K562 (cell line): Measurements from ENCODE around the gene DAP. TPM values are rescaled to one million over a fixed set of nuclear protein-coding genes. Genes with fewer than 3 reads are reported as not detected.

ENCODE experiments used
- ATAC-seq: fragments of 200-7000 bp; cut with Tn5 transposase; 3 replicates; pipeline ENCODE4 v1.9.1; 2020; ENCODE audit warnings: moderate library complexity
- BruUV-seq: library from RNA; stranded (reverse); fragments of 400-500 nt; replicated peaks from 2 replicates; lab custom pipeline; 2021; lab: Mats Ljungman, UMichigan
- CTCF ChIA-PET: fragments of 300-600 bp; formaldehyde crosslinking; extraction: SDS; loops from one replicate; lab custom pipeline; 2021; ENCODE audit warnings: low intra/inter-chr PET ratio; lab: Yijun Ruan, JAX
- POLR2A ChIA-PET: fragments of 300-600, 350-650 bp; sonication (Branson Sonifier 250); formaldehyde crosslinking; extraction: SDS; loops from one replicate; lab custom pipeline; 2021; ENCODE audit warnings: antibody characterized with exemption, inconsistent platforms; lab: Yijun Ruan, JAX
- DNase-seq, 4 experiments: peaks; one replicate each; pipeline versions ENCODE4 v3.0.0 to v3.0.0-alpha.2; 2011 to 2018; ENCODE audit warnings: low spot score in 3 of 4, mixed read lengths in 3 of 4; ENCODE audit errors: extremely low read depth in 1 of 4
- FAIRE-seq: peaks from 2 replicates; lab custom pipeline; 2011; peaks lifted over from hg19 to GRCh38; lab: Jason Lieb, UNC
- H2AFZ ChIP-seq: 2 replicates; pipeline ENCODE4 v1.6.0; 2011; ENCODE audit warnings: low read depth, low read length, control low read depth, inconsistent platforms
- H3K27ac ChIP-seq: fragments of 200-600 bp; 3 replicates; pipeline ENCODE4 v1.8.0; 2011; ENCODE audit warnings: low read depth, mild to moderate bottlenecking, control low read depth, inconsistent platforms, low read length, moderate library complexity, mixed read lengths; ENCODE audit errors: extremely low read depth
- H3K27me3 ChIP-seq, 2 experiments: fragments of 300-600 bp in 1 of 2; 2 replicates in 1 of 2; 3 replicates in 1 of 2; pipeline versions ENCODE4 v1.6.0 to v1.8.0; 2011; ENCODE audit warnings: inconsistent platforms in 2 of 2, low read length in 2 of 2, mild to moderate bottlenecking in 1 of 2, mixed read lengths in 1 of 2, moderate library complexity in 1 of 2; ENCODE audit not compliant: control insufficient read depth in 2 of 2, insufficient read depth in 2 of 2
- H3K36me3 ChIP-seq: fragments of 300-600 bp; 3 replicates; pipeline ENCODE4 v1.8.0; 2011; ENCODE audit warnings: mild to moderate bottlenecking, low read length, inconsistent platforms; ENCODE audit not compliant: control insufficient read depth, insufficient read depth
- H3K4me1 ChIP-seq, 2 experiments: fragments of 200-600 bp in 1 of 2; replicated peaks in 1 of 2; 2 replicates in 1 of 2; 3 replicates in 1 of 2; pipeline versions ENCODE4 v1.5.1 to v1.8.0; 2011; ENCODE audit warnings: inconsistent platforms in 2 of 2, low read length in 2 of 2, mild to moderate bottlenecking in 1 of 2, mixed read lengths in 1 of 2, moderate library complexity in 1 of 2; ENCODE audit not compliant: control insufficient read depth in 2 of 2, insufficient read depth in 2 of 2
- H3K4me2 ChIP-seq: 2 replicates; pipeline ENCODE4 v1.6.1; 2011; ENCODE audit warnings: low read length, control low read depth, inconsistent platforms, mixed read lengths; ENCODE audit not compliant: insufficient read depth
- H3K4me3 ChIP-seq: fragments of 200-600 bp; sonication (generic), shearing (Covaris generic); 2 replicates; pipeline ENCODE4 v1.5.1; 2016; ENCODE audit warnings: control low read depth, inconsistent platforms
- H3K79me2 ChIP-seq: fragments of 200-600 bp; 3 replicates; pipeline ENCODE4 v1.8.0; 2011; ENCODE audit warnings: low read length, inconsistent platforms; ENCODE audit not compliant: control insufficient read depth, insufficient read depth
- H3K9ac ChIP-seq, 2 experiments: 2 replicates each; pipeline versions ENCODE4 v1.6.0 to v1.6.1; 2011; ENCODE audit warnings: low read depth in 2 of 2, low read length in 2 of 2, control low read depth in 1 of 2, inconsistent platforms in 1 of 2, mild to moderate bottlenecking in 1 of 2, mixed read lengths in 1 of 2; ENCODE audit not compliant: insufficient read depth in 1 of 2
- H3K9me1 ChIP-seq: one replicate; pipeline ENCODE4 v1.6.0; 2011; ENCODE audit warnings: inconsistent platforms, mild to moderate bottlenecking, low read length, moderate library complexity; ENCODE audit not compliant: control insufficient read depth, insufficient read depth
- H3K9me3 ChIP-seq: replicated peaks from 2 replicates; pipeline ENCODE4 v1.5.1; 2011; ENCODE audit warnings: low read depth, low read length, inconsistent platforms; ENCODE audit not compliant: control insufficient read depth, insufficient read depth
- H4K20me1 ChIP-seq: replicated peaks from 2 replicates; pipeline ENCODE4 v1.6.1; 2011; ENCODE audit warnings: low read length, inconsistent platforms, mixed read lengths; ENCODE audit not compliant: control insufficient read depth, insufficient read depth
- CSDE1 ChIP-seq, 2 experiments: fragments of 450-650 bp; IDR thresholded peaks; 2 replicates each; pipeline ENCODE4 v1.6.1; 2016; ENCODE audit warnings: mild to moderate bottlenecking in 1 of 2
- DIDO1 ChIP-seq: fragments of 450-650 bp; IDR thresholded peaks from 2 replicates; pipeline ENCODE4 v1.6.1; 2016; ENCODE audit warnings: low read depth, missing biosample characterization, missing genetic modification characterization
- FOSL1 ChIP-seq: fragments of 200-800 bp; sonication (Bioruptor generic); conservative IDR thresholded peaks from 2 replicates; pipeline ENCODE4 v1.6.1; 2016; ENCODE audit warnings: missing genetic modification characterization, missing compliant biosample characterization
- FOXA3 ChIP-seq, 2 experiments: fragments of 450-650 bp in 1 of 2; sonication (generic) in 1 of 2; formaldehyde crosslinking; IDR thresholded peaks in 1 of 2; conservative IDR thresholded peaks in 1 of 2; 2 replicates each; pipeline versions ENCODE4 v1.4.0 to v1.8.0; 2020 to 2022; ENCODE audit warnings: mild to moderate bottlenecking in 2 of 2, missing genetic modification reagents in 1 of 2
- GTF2F1 ChIP-seq: IDR thresholded peaks from 2 replicates; pipeline ENCODE4 v1.6.1; 2011; ENCODE audit warnings: low read depth, low read length, improper control_type of control experiment
- NFE2 ChIP-seq: IDR thresholded peaks from 2 replicates; pipeline ENCODE4 v1.6.1; 2014; ENCODE audit warnings: antibody characterized with exemption, low read depth
- RBM25 ChIP-seq: fragments of 200-400 bp; formaldehyde crosslinking; IDR thresholded peaks from 2 replicates; pipeline ENCODE4 v1.6.1; 2018; ENCODE audit warnings: low read length, low read depth, moderate library complexity; ENCODE audit not compliant: severe bottlenecking
- WGBS: fragments of 100-300 bp; shearing (Covaris generic); methylation state at CpG from one replicate; pipeline ENCODE4 v1.1.6; 2016; ENCODE audit warnings: low coverage, mixed read lengths; ENCODE audit not compliant: insufficient coverage; ENCODE audit errors: missing lambda C conversion rate; 5-methylcytosine and 5-hydroxymethylcytosine counted together
- in situ Hi-C: fragments of 300-500 bp; cut with MboI; formaldehyde crosslinking; loops from 4 replicates; pipeline ENCODE4 v1.15.0; 2018; ENCODE audit warnings: inconsistent platforms, mixed read lengths
- intact Hi-C: fragments of 100-400 bp; cut with micrococcal nuclease; formaldehyde crosslinking; loops from 2 replicates; pipeline ENCODE4 v1.14.2; 2022
- polyA plus RNA-seq, 8 experiments: library from polyadenylated mRNA; depleted of rRNA in 4 of 8; stranded (reverse) in 5 of 8; unstranded in 3 of 8; fragments of >200 nt; fragmentation: Nextera tagmentation in 2 of 8; fragmentation: Illumina TruSeq in 1 of 8; extraction: Ambion mirVana in 2 of 8; extraction: Trizol in 1 of 8; gene quantifications; 2 replicates each; pipeline versions ENCODE4 v1.2.1 to v1.2.3, GENCODE V29; 2011 to 2014; ENCODE audit warnings: inconsistent platforms in 1 of 8, missing spikeins in 1 of 8
- total RNA-seq, 7 experiments: library from RNA; depleted of rRNA in 6 of 7; stranded (reverse); fragments of >200 nt in 6 of 7; fragmentation: Illumina TruSeq in 2 of 7; extraction: Trizol in 2 of 7; gene quantifications; 2 replicates each; pipeline versions ENCODE4 v1.2.1 to v1.2.3, GENCODE V29; 2011 to 2021; ENCODE audit warnings: low replicate concordance in 1 of 7

DAP gene
- total and polyA plus RNA-seq, 9 of the 15 experiments (the other 6 are each of a cell fraction or from before 2014, with no cell fraction given) = 14.1 to 151 (median 34.5) TPM

DNA sequence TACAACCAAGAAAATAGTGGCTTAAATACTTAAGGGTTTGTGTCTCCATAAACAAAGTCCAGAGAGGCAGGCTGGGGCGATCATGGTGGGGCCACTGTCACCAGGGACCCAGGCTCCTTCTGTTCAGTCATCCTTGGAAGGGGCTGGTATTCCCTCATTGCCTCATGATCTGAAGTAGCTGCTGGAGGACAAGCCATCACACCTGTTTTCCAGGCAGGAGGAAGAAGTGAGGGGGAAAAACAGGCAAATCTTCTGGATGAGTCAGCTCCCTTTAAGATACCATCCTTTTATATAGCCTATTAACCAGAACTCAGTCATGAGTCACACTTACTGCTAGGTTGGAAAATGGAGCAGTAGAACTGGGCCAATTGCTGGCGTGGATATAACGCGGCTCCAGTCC is 92.3 kb downstream of the DAP start:
- TF ChIP-seq DIDO1 (tag) = no peak
- TF ChIP-seq RBM25 = peak; percentile 90
- TF ChIP-seq NFE2 = 0 out of 2 replicates have a peak, but pooled peaks have one; percentile 20
- no peak for TF ChIP-seq GTF2F1
- TF ChIP-seq CSDE1 (IDR thresholded peaks at IDR 0.05) = no peak
- TF ChIP-seq FOSL1 (tag) = peak; percentile 40; the same call in 1 of the 2 replicates
- TF ChIP-seq FOXA3 (CRISPR knock-in tag; conservative IDR thresholded peaks at IDR 0.05 in 1 of 2, IDR thresholded peaks at IDR 0.05 in 1 of 2) = no peak
- TF ChIP-seq, all 486 proteins: peak for 3
- H3K9me1 ChIP-seq = no peaks in the 10 kb centered on the region
- H3K9me3 ChIP-seq = no peaks in the 10 kb centered on the region
- H3K4me2 ChIP-seq = no peak overlapping the region
- in situ Hi-C loops (no loop called here), intact Hi-C loops (no loop called here)
- no peak for ATAC-seq
- H3K27ac ChIP-seq = no peak overlapping the region
- H3K79me2 ChIP-seq = no peaks in the 10 kb centered on the region
- H3K36me3 ChIP-seq = no peaks in the 10 kb centered on the region
- 4% methylated on average over 4 of the region's 4 CpGs for WGBS
- no peak for DNase-seq
- no TSS peak for BruUV-seq
- H2AFZ ChIP-seq = no peak overlapping the region
- H3K4me1 ChIP-seq = peaks cover 0 to under 1% of the 10 kb centered on the region in 2 experiments; a peak in 2 of 5 replicates
- no peaks in the 10 kb centered on the region; the same call in 1 of the 2 replicates for H4K20me1 ChIP-seq
- CTCF ChIA-PET = no interaction called here
- no peak overlapping the region for H3K9ac ChIP-seq
- H3K4me3 ChIP-seq = no peak overlapping the region
- no peak for FAIRE-seq
- POLR2A ChIA-PET = no interaction called here
- peaks cover 21 to 44% of the 10 kb centered on the region in 2 experiments for H3K27me3 ChIP-seq
